Measurements from ENCODE around the gene KIAA0319L. TPM values are rescaled to one million over a fixed set of nuclear protein-coding genes. Genes with fewer than 3 reads are reported as not detected.

KIAA0319L gene
- total and polyA plus RNA-seq, 2 donors from 2014 or later: 30.3 to 73.0 TPM

DNA sequence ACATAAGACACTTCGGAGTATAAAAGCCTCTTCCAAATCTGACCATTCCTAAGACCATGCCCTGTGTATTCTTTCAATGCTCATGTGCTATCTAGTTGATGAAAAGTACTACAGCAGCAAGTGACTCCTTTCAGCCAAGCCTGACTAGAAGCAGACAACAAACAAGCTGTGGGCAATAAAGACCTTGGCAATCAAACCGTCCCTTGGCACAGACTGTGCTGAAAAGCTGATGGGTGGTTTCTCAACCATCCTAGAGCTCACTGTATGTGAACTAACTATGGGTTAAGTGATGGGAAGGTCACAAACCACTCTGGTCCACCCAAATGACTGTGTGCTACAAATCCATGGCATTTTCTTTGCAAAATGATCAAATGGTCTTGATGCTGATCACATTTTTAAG, 94.0 kb downstream of the KIAA0319L start:
- DNase-seq (no peak), FAIRE-seq (no peak)
- no peaks in the 10 kb centered on the region for H3K4me1 ChIP-seq (ENCODE audit: control insufficient read depth in 2 of 3, insufficient read depth in 2 of 3, low read depth in 1 of 3, low read length in 3 of 3)
- H3K4me3 ChIP-seq (ENCODE audit: low read length in 3 of 3): no peak overlapping the region
- no peaks in the 10 kb centered on the region for H3K9me3 ChIP-seq (ENCODE audit: control insufficient read depth in 2 of 3, insufficient read depth in 1 of 3, low read length in 3 of 3)
- no peaks in the 10 kb centered on the region for H3K27me3 ChIP-seq (ENCODE audit: control insufficient read depth, insufficient read depth, low read length)
- no peak overlapping the region for H3K9ac ChIP-seq (ENCODE audit: low read length in 3 of 3)
- TF ChIP-seq, protein P1, sequence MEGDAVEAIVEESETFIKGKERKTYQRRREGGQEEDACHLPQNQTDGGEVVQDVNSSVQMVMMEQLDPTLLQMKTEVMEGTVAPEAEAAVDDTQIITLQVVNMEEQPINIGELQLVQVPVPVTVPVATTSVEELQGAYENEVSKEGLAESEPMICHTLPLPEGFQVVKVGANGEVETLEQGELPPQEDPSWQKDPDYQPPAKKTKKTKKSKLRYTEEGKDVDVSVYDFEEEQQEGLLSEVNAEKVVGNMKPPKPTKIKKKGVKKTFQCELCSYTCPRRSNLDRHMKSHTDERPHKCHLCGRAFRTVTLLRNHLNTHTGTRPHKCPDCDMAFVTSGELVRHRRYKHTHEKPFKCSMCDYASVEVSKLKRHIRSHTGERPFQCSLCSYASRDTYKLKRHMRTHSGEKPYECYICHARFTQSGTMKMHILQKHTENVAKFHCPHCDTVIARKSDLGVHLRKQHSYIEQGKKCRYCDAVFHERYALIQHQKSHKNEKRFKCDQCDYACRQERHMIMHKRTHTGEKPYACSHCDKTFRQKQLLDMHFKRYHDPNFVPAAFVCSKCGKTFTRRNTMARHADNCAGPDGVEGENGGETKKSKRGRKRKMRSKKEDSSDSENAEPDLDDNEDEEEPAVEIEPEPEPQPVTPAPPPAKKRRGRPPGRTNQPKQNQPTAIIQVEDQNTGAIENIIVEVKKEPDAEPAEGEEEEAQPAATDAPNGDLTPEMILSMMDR (IDR thresholded peaks at IDR 0.05; ENCODE audit: borderline replicate concordance, extremely low read depth, insufficient read depth): no peak
- H3K36me3 ChIP-seq (ENCODE audit: control insufficient read depth in 2 of 3, insufficient read depth in 3 of 3, low read length in 3 of 3): peaks cover 9 to 23% (median 19%) of the 10 kb centered on the region in 3 donors
- no peak overlapping the region for H3K27ac ChIP-seq (ENCODE audit: low read depth in 2 of 2, low read length in 2 of 2)
- intact Hi-C loops (cut with DNase I): no loop called here

DNA sequence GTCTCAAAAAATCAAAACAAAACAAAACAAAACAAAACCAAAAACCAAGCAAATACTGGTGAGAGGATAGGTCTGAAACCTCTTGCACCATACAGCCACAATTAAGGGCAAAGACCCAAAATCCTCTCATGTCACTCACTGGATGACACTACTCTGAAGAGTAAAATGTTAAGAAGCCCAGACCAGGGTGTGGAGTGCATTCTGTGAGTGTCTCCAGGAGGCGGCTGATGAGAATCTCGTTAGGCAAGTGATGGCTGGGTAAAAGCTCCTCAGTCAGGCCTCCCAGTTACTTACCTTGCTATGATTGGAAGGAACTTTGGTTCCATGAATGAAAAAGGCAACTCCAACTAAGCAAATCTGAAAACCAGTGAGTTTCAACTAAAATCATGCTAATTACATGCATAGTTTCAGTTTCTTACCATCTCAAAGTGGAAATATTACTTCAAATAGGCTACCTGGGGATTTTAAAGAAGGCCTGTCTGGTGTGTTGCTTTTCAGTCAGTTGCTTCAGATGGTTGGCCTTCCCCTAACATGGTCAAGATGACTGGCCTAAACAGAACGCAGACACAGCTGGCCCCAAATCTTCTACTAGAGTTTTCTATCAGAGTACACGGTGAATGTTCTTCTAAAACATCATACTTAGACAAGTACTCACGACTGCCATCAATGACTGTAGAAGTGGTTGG, 95.1 kb downstream of the KIAA0319L start:
- no peak overlapping the region for H3K4me3 ChIP-seq (ENCODE audit: low read length in 3 of 3)
- intact Hi-C loops (cut with DNase I): no loop called here
- DNase-seq (no peak), FAIRE-seq (no peak)
- no peaks in the 10 kb centered on the region for H3K4me1 ChIP-seq (ENCODE audit: control insufficient read depth in 2 of 3, insufficient read depth in 2 of 3, low read depth in 1 of 3, low read length in 3 of 3)
- no peak overlapping the region for H3K27ac ChIP-seq (ENCODE audit: low read depth in 2 of 2, low read length in 2 of 2)
- no peak overlapping the region for H3K9ac ChIP-seq (ENCODE audit: low read length in 3 of 3)
- no peaks in the 10 kb centered on the region for H3K27me3 ChIP-seq (ENCODE audit: control insufficient read depth, insufficient read depth, low read length)
- TF ChIP-seq, protein P1 (IDR thresholded peaks at IDR 0.05; ENCODE audit: borderline replicate concordance, extremely low read depth, insufficient read depth): no peak
- peaks cover 9 to 23% (median 21%) of the 10 kb centered on the region in 3 donors for H3K36me3 ChIP-seq (ENCODE audit: control insufficient read depth in 2 of 3, insufficient read depth in 3 of 3, low read length in 3 of 3)
- no peaks in the 10 kb centered on the region for H3K9me3 ChIP-seq (ENCODE audit: control insufficient read depth in 2 of 3, insufficient read depth in 1 of 3, low read length in 3 of 3)

DNA sequence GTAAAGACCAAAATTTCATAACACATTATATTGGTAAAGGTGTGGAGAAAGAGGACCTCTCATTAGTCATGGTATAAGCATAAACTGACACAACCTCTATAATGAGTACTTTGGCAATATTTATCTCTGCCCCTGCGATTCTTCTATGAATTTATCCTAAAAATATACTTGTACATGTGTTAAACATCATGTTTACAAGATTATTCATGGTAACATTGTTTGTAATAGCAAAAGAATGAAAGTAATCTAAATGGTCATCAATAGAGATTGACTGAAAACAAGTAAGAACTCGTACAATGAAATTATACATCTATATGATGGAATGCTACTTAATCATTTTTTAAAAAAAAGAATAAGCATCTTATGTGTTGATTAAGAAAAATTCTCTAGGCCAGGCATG, 96.4 kb downstream of the KIAA0319L start:
- Histone ChIP-seq H3K27ac (ENCODE audit: low read depth in 2 of 2, low read length in 2 of 2) (no peak overlapping the region), H3K9me3 (ENCODE audit: control insufficient read depth in 2 of 3, insufficient read depth in 1 of 3, low read length in 3 of 3) (no peaks in the 10 kb centered on the region), H3K4me1 (ENCODE audit: control insufficient read depth in 2 of 3, insufficient read depth in 2 of 3, low read depth in 1 of 3, low read length in 3 of 3) (no peaks in the 10 kb centered on the region), H3K36me3 (ENCODE audit: control insufficient read depth in 2 of 3, insufficient read depth in 3 of 3, low read length in 3 of 3) (peaks cover 5 to 23% (median 19%) of the 10 kb centered on the region in 3 donors), H3K4me3 (ENCODE audit: low read length in 3 of 3) (no peak overlapping the region), H3K9ac (ENCODE audit: low read length in 3 of 3) (no peak overlapping the region), H3K27me3 (ENCODE audit: control insufficient read depth, insufficient read depth, low read length) (no peaks in the 10 kb centered on the region)
- intact Hi-C loops (cut with DNase I): no loop called here
- TF ChIP-seq, protein P1 (IDR thresholded peaks at IDR 0.05; ENCODE audit: borderline replicate concordance, extremely low read depth, insufficient read depth): no peak
- DNase-seq (no peak), FAIRE-seq (no peak)

Data from kidney (tissue), 14 donors.